Epithelial cell of proximal tubule (primary cell): Measurements from ENCODE around the gene TBC1D2B. TPM values are rescaled to one million over a fixed set of nuclear protein-coding genes. Genes with fewer than 3 reads are reported as not detected.

Experiments
- DNase-seq: peaks from one replicate; pipeline ENCODE4 v3.0.0-alpha.2; 2011; ENCODE audit warnings: low read depth
- H3K4me3 ChIP-seq: 2 replicates; pipeline ENCODE4 v1.5.1; 2011; ENCODE audit warnings: low read depth, mild to moderate bottlenecking, low read length
- CTCF ChIP-seq: conservative IDR thresholded peaks from 2 replicates; pipeline ENCODE4 v1.5.1; 2012; ENCODE audit warnings: low read depth, mild to moderate bottlenecking, low read length
- total RNA-seq: library from RNA; depleted of rRNA; stranded (reverse); fragments of >200 nt; gene quantifications from 2 replicates; pipeline ENCODE4 v1.2.3, GENCODE V29; 2015

Gene TBC1D2B
- total RNA-seq, 1 donor from 2014 or later: 15.0 TPM

GRCh38 chr15:78023865-78024518 lies 53.5 kb downstream of the TBC1D2B start:
- no peak overlapping the region for H3K4me3 ChIP-seq
- TF ChIP-seq CTCF: no peak
- no peak for DNase-seq

- DNase-seq: no peak
- TF ChIP-seq CTCF: no peak
- no peak overlapping the region for H3K4me3 ChIP-seq
Measured at GRCh38 chr15:78023081-78023665, 54.3 kb downstream of the TBC1D2B start.

- no peak for DNase-seq
- no peak for TF ChIP-seq CTCF
- no peak overlapping the region for H3K4me3 ChIP-seq
Measured at GRCh38 chr15:78021761-78022160, 55.8 kb downstream of the TBC1D2B start.

GRCh38 chr15:78020007-78020406 lies 57.5 kb downstream of the TBC1D2B start:
- no peak overlapping the region for H3K4me3 ChIP-seq
- no peak for TF ChIP-seq CTCF
- DNase-seq: no peak

- no peak for TF ChIP-seq CTCF
- no peak overlapping the region for H3K4me3 ChIP-seq
- no peak for DNase-seq
Measured at GRCh38 chr15:78018946-78019644, 58.4 kb downstream of the TBC1D2B start.

GRCh38 chr15:78018445-78018844 lies 59.1 kb downstream of the TBC1D2B start:
- H3K4me3 ChIP-seq: no peak overlapping the region
- no peak for TF ChIP-seq CTCF
- no peak for DNase-seq
